ENCODE measurements around the gene NTM.

GRCh38 chr11:131499199-131499598 is 128.8 kb downstream of the NTM start:
- TF ChIP-seq CTCF (tag by site-specific recombination; IDR thresholded peaks at IDR 0.05) (no peak), SP2 (tag by site-specific recombination; IDR thresholded peaks at IDR 0.05) (no peak), ZSCAN30 (tag by site-specific recombination; IDR thresholded peaks at IDR 0.05) (no peak), ZSCAN5A (tag by site-specific recombination; IDR thresholded peaks at IDR 0.05) (no peak), ZBTB1 (tag by site-specific recombination; IDR thresholded peaks at IDR 0.05) (no peak), ATF2 (tag by site-specific recombination; IDR thresholded peaks at IDR 0.05; ENCODE audit: low read depth) (no peak), ZNF23 (tag by site-specific recombination; IDR thresholded peaks at IDR 0.05; ENCODE audit: borderline replicate concordance) (no peak), ZBTB10 (tag by site-specific recombination; IDR thresholded peaks at IDR 0.05) (no peak)

All from HEK293 (cell line).